T1000 (cell line): ENCODE results near the gene CCT3.
A peak's percentile ranks its signal among the peaks of the same experiment; 100 is the strongest.
"Not testable (repeated sequence)": the region's sequence is repeated elsewhere in the genome, so short reads cannot be mapped to it uniquely, and the experiment has no call there.

Source experiments
- DNase-seq: peaks from one replicate; lab custom pipeline; 2025; ENCODE audit warnings: mixed read lengths; lab: John Stamatoyannopoulos, UW

The CCT3 gene

DNA sequence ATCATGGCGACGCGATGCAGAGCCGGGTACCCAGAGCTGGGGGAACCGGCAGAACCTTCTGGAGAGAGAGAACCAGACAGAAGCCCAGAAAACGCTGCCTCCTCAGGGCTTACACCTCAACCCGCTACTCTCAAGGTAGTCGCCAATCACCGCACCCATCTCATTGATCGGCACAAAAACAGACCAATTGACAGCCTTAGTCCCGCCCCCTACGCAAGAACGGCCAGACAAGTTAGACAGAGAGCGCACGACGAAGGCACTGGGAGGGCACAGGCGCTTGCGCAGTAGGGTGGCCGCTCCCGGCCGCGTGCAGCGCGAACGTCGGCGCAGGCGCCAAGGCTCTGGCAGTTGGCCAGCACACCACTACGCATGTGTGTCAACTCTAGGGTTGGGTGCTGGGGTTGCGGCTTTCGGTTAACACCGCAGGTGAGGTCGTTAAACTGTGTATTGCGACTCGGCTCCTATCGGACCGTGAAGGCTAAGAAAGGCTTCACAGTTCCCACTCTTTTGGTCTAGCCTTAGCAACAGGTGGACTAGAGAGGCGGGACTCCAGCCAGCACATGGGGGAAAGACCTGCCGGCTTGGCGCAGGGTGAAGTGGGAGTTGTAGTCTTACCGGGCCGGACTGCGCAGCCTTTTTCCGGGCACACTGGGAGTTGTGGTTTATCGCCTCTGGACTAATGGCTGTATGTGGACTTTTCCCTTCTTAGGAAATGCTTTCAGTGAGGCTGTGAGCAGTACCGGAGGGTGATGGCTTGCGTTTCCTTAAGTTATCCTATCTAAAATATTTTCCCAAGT is at the start of gene CCT3, which contains the start of gene TSACC:
CCT3 (minus strand) TSS at position 113 of the 797 bp plus-strand sequence; CDS start at position 5, 108 bp downstream.
TSACC (plus strand) TSS at position 347 of the 797 bp plus-strand sequence. CDS start 1,232 bp downstream, outside the sequence.
- DNase-seq, result peak; percentile 98

DNA sequence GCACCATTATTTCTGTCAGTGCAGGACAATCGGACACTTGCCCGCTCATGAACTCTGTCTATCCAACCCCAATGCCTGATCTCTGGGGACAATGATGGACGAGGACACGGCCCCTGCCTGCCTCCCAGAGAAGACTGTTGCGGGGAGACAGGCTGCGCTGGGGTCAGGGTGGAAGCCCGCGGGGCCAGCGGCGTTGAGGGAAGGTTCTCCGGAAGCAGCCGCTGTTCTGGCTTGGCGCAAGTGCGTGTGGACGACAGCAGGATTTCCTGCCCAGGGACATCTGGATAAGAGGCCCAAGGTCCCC is 49.7 kb upstream of the CCT3 start:
- DNase-seq, result no peak

GRCh38 chr1:156386949-156387869 is 49.1 kb upstream of the CCT3 start:
- no peak for DNase-seq

DNA sequence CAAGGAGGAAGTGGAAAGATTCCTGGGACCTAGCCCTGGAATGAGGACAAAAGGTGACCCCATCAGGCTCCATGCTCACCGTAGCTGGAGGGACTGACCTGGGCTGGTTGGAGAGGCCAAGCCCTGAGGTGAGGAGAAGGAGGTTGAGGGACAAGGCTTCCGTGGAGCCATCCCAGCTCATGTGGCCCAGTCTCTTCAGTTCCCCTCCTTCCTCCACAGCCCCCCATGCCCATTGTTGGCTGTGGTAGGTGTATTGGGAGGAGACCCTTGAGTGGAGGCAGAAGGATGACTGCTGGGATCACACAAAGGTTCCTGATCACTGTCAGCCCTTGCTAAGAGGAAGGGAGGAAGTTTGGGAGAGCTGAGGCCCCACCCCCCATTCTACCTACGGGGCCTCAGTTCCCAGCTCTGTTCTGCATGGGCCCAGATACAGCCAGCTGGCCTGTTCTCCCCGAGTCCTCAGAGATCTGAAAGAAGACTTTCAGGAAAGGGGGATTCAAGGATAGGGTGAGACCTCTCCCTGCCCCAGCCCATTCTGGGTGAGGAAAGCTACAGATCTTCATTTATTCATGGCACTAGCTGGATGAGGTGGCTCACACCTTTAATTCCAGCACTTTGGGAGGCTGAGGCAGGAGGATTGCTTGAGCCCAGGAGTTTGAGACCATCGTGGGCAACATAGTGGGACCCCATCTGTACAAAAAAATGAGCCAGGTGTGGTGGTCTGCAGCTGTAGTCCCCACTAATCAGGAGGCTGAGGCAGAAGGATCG is 48.2 kb upstream of the CCT3 start:
- DNase-seq, result no peak

- no peak for DNase-seq
Measured at GRCh38 chr1:156385534-156386031, 47.5 kb upstream of the CCT3 start.

GRCh38 chr1:156384658-156385057 is 46.6 kb upstream of the CCT3 start:
- no peak for DNase-seq

GRCh38 chr1:156384007-156384406 is 45.9 kb upstream of the CCT3 start:
- DNase-seq, result no peak

DNA sequence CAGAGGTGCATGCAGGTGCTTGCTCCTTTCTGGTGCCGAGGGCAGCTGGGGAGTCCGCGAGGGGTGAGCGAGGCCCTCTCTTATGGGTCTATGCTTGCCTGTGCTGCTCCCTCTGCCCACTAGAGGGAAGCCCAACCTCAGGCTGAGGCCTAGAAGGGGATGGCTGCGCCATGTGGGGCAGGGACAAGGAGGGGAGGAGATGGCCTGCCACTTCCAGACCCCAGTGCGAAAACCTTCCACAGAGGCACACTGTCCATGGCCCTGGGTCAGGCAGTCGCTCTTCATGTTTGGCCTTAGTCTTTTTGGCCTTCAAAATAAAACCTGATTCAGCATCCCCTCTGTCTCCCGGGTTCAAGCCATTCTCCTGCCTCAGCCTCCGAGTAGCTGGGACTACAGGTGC is 44.9 kb upstream of the CCT3 start:
- no peak for DNase-seq

DNA sequence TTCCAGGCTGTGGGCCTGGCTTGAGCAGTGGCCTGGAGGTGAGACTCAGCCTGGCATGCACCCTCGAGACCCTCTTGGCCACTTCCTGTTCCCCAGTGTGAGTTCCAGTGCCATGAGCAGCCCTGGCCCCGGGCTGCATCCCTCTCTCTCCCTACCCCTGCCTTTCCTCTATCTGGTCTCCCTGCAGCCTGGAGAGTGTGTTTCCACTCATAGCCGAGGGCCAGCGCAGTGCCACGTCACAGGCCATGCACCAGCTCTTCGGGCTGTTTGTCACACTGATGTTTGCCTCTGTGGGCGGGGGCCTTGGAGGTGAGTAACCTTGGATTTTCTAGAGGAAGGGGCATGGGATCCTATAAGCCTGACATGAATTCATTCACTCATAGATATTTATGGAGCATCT is 44.5 kb upstream of the CCT3 start:
- no peak for DNase-seq

DNA sequence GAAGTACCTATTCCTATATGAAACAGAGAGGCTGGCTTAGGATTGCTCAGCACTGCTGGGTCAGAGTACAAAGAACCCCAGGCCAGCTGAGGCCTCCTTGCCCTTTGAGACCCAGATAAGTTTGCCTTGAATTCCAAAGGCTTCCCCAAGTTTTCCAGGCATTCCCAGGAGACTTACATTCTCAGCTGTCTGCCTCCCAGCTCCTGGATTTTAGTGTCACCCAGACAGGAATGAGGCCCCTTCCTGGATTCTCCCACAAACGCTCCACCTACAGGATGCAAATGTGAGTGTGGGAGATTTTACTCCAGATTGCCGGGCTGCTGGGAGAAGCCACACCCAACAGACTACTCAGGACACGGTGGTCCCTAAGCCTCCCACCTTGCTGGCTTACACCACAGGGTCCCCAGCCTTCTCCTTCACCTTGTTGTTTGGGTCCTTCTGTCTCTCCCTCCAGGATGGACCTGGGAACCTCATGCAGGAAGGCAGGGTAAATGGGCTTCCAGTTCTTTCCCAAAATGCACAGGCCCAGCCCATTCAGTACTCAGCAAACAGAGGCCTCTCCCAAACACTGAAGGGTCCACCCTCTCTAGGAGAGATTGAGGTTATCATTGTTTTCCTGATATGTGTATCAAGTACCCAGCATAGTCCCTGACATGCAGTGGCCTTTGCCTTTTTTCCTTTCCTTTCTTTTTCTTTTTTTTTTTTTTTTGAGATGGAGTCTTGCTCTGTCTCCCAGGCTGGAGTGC is 41.5 kb upstream of the CCT3 start:
- DNase-seq, result no peak

GRCh38 chr1:156378557-156378956 is 40.5 kb upstream of the CCT3 start:
- DNase-seq, result no peak

- DNase-seq, result no peak
Measured at GRCh38 chr1:156376958-156377919, 39.1 kb upstream of the CCT3 start.

- no peak for DNase-seq
Measured at GRCh38 chr1:156376146-156376545, 38.1 kb upstream of the CCT3 start.

- DNase-seq, result no peak
Measured at GRCh38 chr1:156373546-156373945, 35.5 kb upstream of the CCT3 start.

GRCh38 chr1:156372876-156373275 is 34.8 kb upstream of the CCT3 start:
- no peak for DNase-seq

GRCh38 chr1:156372265-156372586 is 34.1 kb upstream of the CCT3 start:
- no peak for DNase-seq

GRCh38 chr1:156371553-156372264 is 33.6 kb upstream of the CCT3 start:
- no peak for DNase-seq

- DNase-seq, result not testable (repeated sequence)
Measured at GRCh38 chr1:156369685-156370286, 31.7 kb upstream of the CCT3 start.
